ENCODE data around the gene SASS6. TPM values are rescaled to one million over a fixed set of nuclear protein-coding genes. Genes with fewer than 3 reads are reported as not detected.

Gene SASS6
- total and polyA plus RNA-seq, 4 donors, result 0.55 to 5.9 (median 1.3) TPM

DNA sequence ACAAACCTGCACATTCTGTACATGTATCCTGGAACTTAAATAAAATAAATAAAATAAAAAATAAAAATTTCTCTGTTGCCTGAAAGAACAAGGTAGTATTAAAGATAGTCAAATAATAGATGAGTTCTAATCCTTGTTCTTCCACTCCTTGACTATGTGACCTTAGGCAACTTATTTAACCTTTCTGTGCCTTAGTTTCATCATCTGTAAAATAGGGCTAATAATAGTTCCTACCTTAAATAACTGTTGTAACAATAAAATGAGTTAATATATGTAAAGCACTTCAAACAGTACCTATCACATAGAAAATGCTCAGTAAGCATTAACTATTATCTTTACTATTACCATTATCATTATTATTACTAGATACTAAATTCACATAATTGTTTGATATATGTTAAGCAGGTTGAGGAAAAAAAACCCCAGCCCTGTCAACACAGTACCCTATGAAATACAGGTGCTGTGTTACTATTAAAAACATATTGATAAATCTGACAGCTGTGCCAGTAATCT, 23.1 kb downstream of the SASS6 start:
- no peaks in the 10 kb centered on the region for H3K4me1 ChIP-seq (ENCODE audit: control insufficient read depth in 4 of 4, insufficient read depth in 4 of 4, low read length in 3 of 4)
- H3K9ac ChIP-seq (ENCODE audit: low read depth in 1 of 2, low read length in 2 of 2), result no peak overlapping the region
- H3K27me3 ChIP-seq (ENCODE audit: control insufficient read depth in 4 of 4, insufficient read depth in 4 of 4, low read length in 3 of 4), result no peaks in the 10 kb centered on the region
- no peak for DNase-seq (ENCODE audit: low spot score)
- H3K27ac ChIP-seq (ENCODE audit: low read depth in 1 of 2, low read length in 2 of 2), result no peak overlapping the region
- H3K36me3 ChIP-seq (ENCODE audit: control insufficient read depth in 4 of 4, insufficient read depth in 3 of 4, low read depth in 1 of 4, low read length in 3 of 4), result peaks cover 0 to 3% (median 0%) of the 10 kb centered on the region in 4 donors
- no peaks in the 10 kb centered on the region for H3K9me3 ChIP-seq (ENCODE audit: control insufficient read depth in 4 of 4, low read length in 3 of 4)
- H3K4me3 ChIP-seq (ENCODE audit: low read depth in 1 of 3, low read length in 3 of 3), result no peak overlapping the region
- TF ChIP-seq, protein P1, sequence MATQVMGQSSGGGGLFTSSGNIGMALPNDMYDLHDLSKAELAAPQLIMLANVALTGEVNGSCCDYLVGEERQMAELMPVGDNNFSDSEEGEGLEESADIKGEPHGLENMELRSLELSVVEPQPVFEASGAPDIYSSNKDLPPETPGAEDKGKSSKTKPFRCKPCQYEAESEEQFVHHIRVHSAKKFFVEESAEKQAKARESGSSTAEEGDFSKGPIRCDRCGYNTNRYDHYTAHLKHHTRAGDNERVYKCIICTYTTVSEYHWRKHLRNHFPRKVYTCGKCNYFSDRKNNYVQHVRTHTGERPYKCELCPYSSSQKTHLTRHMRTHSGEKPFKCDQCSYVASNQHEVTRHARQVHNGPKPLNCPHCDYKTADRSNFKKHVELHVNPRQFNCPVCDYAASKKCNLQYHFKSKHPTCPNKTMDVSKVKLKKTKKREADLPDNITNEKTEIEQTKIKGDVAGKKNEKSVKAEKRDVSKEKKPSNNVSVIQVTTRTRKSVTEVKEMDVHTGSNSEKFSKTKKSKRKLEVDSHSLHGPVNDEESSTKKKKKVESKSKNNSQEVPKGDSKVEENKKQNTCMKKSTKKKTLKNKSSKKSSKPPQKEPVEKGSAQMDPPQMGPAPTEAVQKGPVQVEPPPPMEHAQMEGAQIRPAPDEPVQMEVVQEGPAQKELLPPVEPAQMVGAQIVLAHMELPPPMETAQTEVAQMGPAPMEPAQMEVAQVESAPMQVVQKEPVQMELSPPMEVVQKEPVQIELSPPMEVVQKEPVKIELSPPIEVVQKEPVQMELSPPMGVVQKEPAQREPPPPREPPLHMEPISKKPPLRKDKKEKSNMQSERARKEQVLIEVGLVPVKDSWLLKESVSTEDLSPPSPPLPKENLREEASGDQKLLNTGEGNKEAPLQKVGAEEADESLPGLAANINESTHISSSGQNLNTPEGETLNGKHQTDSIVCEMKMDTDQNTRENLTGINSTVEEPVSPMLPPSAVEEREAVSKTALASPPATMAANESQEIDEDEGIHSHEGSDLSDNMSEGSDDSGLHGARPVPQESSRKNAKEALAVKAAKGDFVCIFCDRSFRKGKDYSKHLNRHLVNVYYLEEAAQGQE (IDR thresholded peaks at IDR 0.05), result no peak
- no peak for TF ChIP-seq GABPA (IDR thresholded peaks at IDR 0.05 in 1 of 2, conservative IDR thresholded peaks at IDR 0.05 in 1 of 2)
- TF ChIP-seq HNF4G (IDR thresholded peaks at IDR 0.05), result no peak
- TF ChIP-seq, protein P2, sequence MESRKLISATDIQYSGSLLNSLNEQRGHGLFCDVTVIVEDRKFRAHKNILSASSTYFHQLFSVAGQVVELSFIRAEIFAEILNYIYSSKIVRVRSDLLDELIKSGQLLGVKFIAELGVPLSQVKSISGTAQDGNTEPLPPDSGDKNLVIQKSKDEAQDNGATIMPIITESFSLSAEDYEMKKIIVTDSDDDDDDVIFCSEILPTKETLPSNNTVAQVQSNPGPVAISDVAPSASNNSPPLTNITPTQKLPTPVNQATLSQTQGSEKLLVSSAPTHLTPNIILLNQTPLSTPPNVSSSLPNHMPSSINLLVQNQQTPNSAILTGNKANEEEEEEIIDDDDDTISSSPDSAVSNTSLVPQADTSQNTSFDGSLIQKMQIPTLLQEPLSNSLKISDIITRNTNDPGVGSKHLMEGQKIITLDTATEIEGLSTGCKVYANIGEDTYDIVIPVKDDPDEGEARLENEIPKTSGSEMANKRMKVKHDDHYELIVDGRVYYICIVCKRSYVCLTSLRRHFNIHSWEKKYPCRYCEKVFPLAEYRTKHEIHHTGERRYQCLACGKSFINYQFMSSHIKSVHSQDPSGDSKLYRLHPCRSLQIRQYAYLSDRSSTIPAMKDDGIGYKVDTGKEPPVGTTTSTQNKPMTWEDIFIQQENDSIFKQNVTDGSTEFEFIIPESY (IDR thresholded peaks at IDR 0.05), result no peak
- no peak for TF ChIP-seq SP1 (IDR thresholded peaks at IDR 0.05)
- no peak for TF ChIP-seq RXRA (IDR thresholded peaks at IDR 0.05)
- TF ChIP-seq RAD21 (IDR thresholded peaks at IDR 0.05), result no peak
- TF ChIP-seq JUND (IDR thresholded peaks at IDR 0.05), result no peak
- TF ChIP-seq EGR1 (IDR thresholded peaks at IDR 0.05; ENCODE audit: low read depth in 2 of 2), result no peak

DNA sequence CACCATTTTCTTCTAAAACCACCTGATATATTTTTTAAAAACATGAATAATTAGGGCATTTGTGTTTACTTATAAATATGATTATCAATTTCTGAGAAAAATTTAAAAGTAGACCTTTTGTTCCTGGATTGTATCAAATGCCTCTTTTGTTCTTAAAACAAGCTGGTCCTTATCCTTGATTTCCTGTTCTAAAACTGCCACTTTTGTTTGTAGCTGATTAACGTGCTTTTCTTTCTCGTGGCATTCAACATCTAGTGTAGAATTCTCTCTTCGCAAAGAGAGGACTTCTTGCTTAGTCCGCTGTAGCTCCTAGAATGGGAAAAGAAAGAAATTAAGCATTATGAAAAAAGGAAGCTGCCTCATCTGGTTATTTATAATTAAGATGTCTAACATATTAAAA, 25.0 kb downstream of the SASS6 start:
- Histone ChIP-seq H3K36me3 (ENCODE audit: control insufficient read depth in 4 of 4, insufficient read depth in 3 of 4, low read depth in 1 of 4, low read length in 3 of 4) (peaks cover 0 to 4% (median 1%) of the 10 kb centered on the region in 4 donors), H3K27me3 (ENCODE audit: control insufficient read depth in 4 of 4, insufficient read depth in 4 of 4, low read length in 3 of 4) (no peaks in the 10 kb centered on the region), H3K4me3 (ENCODE audit: low read depth in 1 of 3, low read length in 3 of 3) (no peak overlapping the region), H3K4me1 (ENCODE audit: control insufficient read depth in 4 of 4, insufficient read depth in 4 of 4, low read length in 3 of 4) (no peaks in the 10 kb centered on the region), H3K9me3 (ENCODE audit: control insufficient read depth in 4 of 4, low read length in 3 of 4) (no peaks in the 10 kb centered on the region), H3K27ac (ENCODE audit: low read depth in 1 of 2, low read length in 2 of 2) (no peak overlapping the region), H3K9ac (ENCODE audit: low read depth in 1 of 2, low read length in 2 of 2) (no peak overlapping the region)
- TF ChIP-seq SP1 (IDR thresholded peaks at IDR 0.05), result no peak
- no peak for TF ChIP-seq HNF4A (conservative IDR thresholded peaks at IDR 0.05)
- TF ChIP-seq NR2F2 (IDR thresholded peaks at IDR 0.05), result no peak
- TF ChIP-seq HNF4G (IDR thresholded peaks at IDR 0.05), result no peak
- TF ChIP-seq, protein P3, sequence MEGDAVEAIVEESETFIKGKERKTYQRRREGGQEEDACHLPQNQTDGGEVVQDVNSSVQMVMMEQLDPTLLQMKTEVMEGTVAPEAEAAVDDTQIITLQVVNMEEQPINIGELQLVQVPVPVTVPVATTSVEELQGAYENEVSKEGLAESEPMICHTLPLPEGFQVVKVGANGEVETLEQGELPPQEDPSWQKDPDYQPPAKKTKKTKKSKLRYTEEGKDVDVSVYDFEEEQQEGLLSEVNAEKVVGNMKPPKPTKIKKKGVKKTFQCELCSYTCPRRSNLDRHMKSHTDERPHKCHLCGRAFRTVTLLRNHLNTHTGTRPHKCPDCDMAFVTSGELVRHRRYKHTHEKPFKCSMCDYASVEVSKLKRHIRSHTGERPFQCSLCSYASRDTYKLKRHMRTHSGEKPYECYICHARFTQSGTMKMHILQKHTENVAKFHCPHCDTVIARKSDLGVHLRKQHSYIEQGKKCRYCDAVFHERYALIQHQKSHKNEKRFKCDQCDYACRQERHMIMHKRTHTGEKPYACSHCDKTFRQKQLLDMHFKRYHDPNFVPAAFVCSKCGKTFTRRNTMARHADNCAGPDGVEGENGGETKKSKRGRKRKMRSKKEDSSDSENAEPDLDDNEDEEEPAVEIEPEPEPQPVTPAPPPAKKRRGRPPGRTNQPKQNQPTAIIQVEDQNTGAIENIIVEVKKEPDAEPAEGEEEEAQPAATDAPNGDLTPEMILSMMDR (IDR thresholded peaks at IDR 0.05; ENCODE audit: low read depth, low read length, missing input control), result no peak
- TF ChIP-seq RXRA (IDR thresholded peaks at IDR 0.05), result no peak
- no peak for TF ChIP-seq YY1 (IDR thresholded peaks at IDR 0.05)
- TF ChIP-seq, protein P4, sequence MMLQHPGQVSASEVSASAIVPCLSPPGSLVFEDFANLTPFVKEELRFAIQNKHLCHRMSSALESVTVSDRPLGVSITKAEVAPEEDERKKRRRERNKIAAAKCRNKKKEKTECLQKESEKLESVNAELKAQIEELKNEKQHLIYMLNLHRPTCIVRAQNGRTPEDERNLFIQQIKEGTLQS (IDR thresholded peaks at IDR 0.05), result no peak
- TF ChIP-seq TAF1 (conservative IDR thresholded peaks at IDR 0.05), result no peak
- whole genome bisulfite sequencing, result 88% methylated on average over 4 of the region's 4 CpGs
- no peak for DNase-seq (ENCODE audit: low spot score)
